ENCODE measurements around the gene GC.

DNA sequence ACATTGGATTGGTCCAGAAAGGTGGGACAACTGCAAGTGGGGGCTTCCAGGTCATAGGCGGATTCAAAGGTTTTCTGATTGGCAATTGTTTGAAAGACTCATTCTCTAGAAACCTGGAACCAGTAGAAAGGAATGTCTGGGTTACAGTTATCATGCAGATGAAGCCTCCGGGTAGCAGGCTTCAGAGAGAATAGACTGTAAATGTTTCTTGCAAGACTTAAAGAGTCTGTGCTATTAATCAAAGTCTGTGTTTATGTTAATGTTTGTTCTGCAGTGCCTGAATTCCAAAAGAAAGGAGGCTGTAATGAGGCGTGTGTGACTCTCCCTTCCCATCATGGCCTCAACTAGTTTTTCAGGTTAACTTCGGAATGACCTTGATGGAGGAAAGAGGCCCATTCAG lies 43.9 kb upstream of the GC start:
- TF ChIP-seq CTCF (IDR thresholded peaks at IDR 0.05) = no peak
- TF ChIP-seq POLR2A (IDR thresholded peaks at IDR 0.05) = no peak
- TF ChIP-seq POLR2AphosphoS5 (IDR thresholded peaks at IDR 0.05) = no peak
- TF ChIP-seq EP300 (IDR thresholded peaks at IDR 0.05) = no peak

Data from sigmoid colon (tissue), 4 donors.